MM.1S (cell line): ENCODE measurements around the gene TMEM51.

ENCODE experiments used
- EZH2 ChIP-seq: fragments of 300-600 bp; sonication (generic); optimal IDR thresholded peaks from 2 replicates; pipeline ENCODE3; 2017; ENCODE audit warnings: low read depth, mild to moderate bottlenecking, antibody characterized with exemption, low read length, mixed read lengths
- EZH2phosphoT487 ChIP-seq: fragments of 300-600 bp; sonication (generic); IDR thresholded peaks from 2 replicates; pipeline ENCODE4 v1.6.1; 2018; ENCODE audit warnings: antibody characterized with exemption, low read length
- TF ChIP-seq, protein P1 (sequence below): fragments of 300-600 bp; sonication (generic); IDR thresholded peaks from 2 replicates; pipeline ENCODE4 v1.5.1; 2016; ENCODE audit warnings: antibody characterized with exemption, low read length, mixed read lengths

- TF ChIP-seq, protein P1, sequence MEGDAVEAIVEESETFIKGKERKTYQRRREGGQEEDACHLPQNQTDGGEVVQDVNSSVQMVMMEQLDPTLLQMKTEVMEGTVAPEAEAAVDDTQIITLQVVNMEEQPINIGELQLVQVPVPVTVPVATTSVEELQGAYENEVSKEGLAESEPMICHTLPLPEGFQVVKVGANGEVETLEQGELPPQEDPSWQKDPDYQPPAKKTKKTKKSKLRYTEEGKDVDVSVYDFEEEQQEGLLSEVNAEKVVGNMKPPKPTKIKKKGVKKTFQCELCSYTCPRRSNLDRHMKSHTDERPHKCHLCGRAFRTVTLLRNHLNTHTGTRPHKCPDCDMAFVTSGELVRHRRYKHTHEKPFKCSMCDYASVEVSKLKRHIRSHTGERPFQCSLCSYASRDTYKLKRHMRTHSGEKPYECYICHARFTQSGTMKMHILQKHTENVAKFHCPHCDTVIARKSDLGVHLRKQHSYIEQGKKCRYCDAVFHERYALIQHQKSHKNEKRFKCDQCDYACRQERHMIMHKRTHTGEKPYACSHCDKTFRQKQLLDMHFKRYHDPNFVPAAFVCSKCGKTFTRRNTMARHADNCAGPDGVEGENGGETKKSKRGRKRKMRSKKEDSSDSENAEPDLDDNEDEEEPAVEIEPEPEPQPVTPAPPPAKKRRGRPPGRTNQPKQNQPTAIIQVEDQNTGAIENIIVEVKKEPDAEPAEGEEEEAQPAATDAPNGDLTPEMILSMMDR: no peak
- TF ChIP-seq EZH2phosphoT487 (no peak), EZH2 (no peak)
Observed at GRCh38 chr1:15207031-15207828, 53.7 kb downstream of the TMEM51 start.
